ENCODE data around the gene PCBP3. TPM values are rescaled to one million over a fixed set of nuclear protein-coding genes. Genes with fewer than 3 reads are reported as not detected.

PCBP3 gene
- total RNA-seq, 1 experiment from 2014 or later = 1.4 TPM

GRCh38 chr21:45986316-45987051 is 343.0 kb downstream of the PCBP3 start:
- intact Hi-C loops (cut with micrococcal nuclease; ENCODE audit: unreplicated experiment) = no loop called here
- DNase-seq = no peak
- Mint-ChIP-seq H3K27ac (ENCODE audit: unreplicated experiment) (no peak overlapping the region), H3K27me3 (ENCODE audit: unreplicated experiment) (no peaks in the 10 kb centered on the region), H3K4me1 (ENCODE audit: low read depth, unreplicated experiment) (no peaks in the 10 kb centered on the region), H3K9me3 (ENCODE audit: low read depth, unreplicated experiment) (peaks cover 6% of the 10 kb centered on the region), H3K36me3 (ENCODE audit: insufficient read depth, unreplicated experiment) (peaks cover 5% of the 10 kb centered on the region), H3K4me3 (ENCODE audit: low read depth, unreplicated experiment) (no peak overlapping the region)
- TF ChIP-seq, protein P1, sequence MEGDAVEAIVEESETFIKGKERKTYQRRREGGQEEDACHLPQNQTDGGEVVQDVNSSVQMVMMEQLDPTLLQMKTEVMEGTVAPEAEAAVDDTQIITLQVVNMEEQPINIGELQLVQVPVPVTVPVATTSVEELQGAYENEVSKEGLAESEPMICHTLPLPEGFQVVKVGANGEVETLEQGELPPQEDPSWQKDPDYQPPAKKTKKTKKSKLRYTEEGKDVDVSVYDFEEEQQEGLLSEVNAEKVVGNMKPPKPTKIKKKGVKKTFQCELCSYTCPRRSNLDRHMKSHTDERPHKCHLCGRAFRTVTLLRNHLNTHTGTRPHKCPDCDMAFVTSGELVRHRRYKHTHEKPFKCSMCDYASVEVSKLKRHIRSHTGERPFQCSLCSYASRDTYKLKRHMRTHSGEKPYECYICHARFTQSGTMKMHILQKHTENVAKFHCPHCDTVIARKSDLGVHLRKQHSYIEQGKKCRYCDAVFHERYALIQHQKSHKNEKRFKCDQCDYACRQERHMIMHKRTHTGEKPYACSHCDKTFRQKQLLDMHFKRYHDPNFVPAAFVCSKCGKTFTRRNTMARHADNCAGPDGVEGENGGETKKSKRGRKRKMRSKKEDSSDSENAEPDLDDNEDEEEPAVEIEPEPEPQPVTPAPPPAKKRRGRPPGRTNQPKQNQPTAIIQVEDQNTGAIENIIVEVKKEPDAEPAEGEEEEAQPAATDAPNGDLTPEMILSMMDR (IDR thresholded peaks at IDR 0.05; ENCODE audit: unreplicated experiment) = no peak
- no TSS peak for BruUV-seq (replicated peaks)
- CTCF ChIA-PET = no interaction called here

GRCh38 chr21:45987121-45987711 is 343.7 kb downstream of the PCBP3 start:
- no peaks in the 10 kb centered on the region for H3K27me3 Mint-ChIP-seq (ENCODE audit: unreplicated experiment)
- TF ChIP-seq, protein P1 (IDR thresholded peaks at IDR 0.05; ENCODE audit: unreplicated experiment) = no peak
- no peak overlapping the region for H3K27ac Mint-ChIP-seq (ENCODE audit: unreplicated experiment)
- CTCF ChIA-PET = no interaction called here
- H3K36me3 Mint-ChIP-seq (ENCODE audit: insufficient read depth, unreplicated experiment) = peaks cover 3% of the 10 kb centered on the region
- intact Hi-C loops (cut with micrococcal nuclease; ENCODE audit: unreplicated experiment) = no loop called here
- H3K4me3 Mint-ChIP-seq (ENCODE audit: low read depth, unreplicated experiment) = no peak overlapping the region
- no TSS peak for BruUV-seq (replicated peaks)
- no peaks in the 10 kb centered on the region for H3K4me1 Mint-ChIP-seq (ENCODE audit: low read depth, unreplicated experiment)
- peaks cover 6% of the 10 kb centered on the region for H3K9me3 Mint-ChIP-seq (ENCODE audit: low read depth, unreplicated experiment)
- no peak for DNase-seq

GRCh38 chr21:45988366-45989347 is 345.1 kb downstream of the PCBP3 start:
- H3K4me3 Mint-ChIP-seq (ENCODE audit: low read depth, unreplicated experiment) = no peak overlapping the region
- intact Hi-C loops (cut with micrococcal nuclease; ENCODE audit: unreplicated experiment) = no loop called here

More at GRCh38 chr21:45988366-45989347, 345.1 kb downstream of the PCBP3 start:
- TF ChIP-seq, protein P1 (IDR thresholded peaks at IDR 0.05; ENCODE audit: unreplicated experiment) = no peak
- H3K36me3 Mint-ChIP-seq (ENCODE audit: insufficient read depth, unreplicated experiment) = no peaks in the 10 kb centered on the region
- no peak for DNase-seq
- H3K27me3 Mint-ChIP-seq (ENCODE audit: unreplicated experiment) = no peaks in the 10 kb centered on the region
- peaks cover 6% of the 10 kb centered on the region for H3K9me3 Mint-ChIP-seq (ENCODE audit: low read depth, unreplicated experiment)
- H3K4me1 Mint-ChIP-seq (ENCODE audit: low read depth, unreplicated experiment) = no peaks in the 10 kb centered on the region
- H3K27ac Mint-ChIP-seq (ENCODE audit: unreplicated experiment) = no peak overlapping the region
- BruUV-seq (replicated peaks) = no TSS peak
- CTCF ChIA-PET = no interaction called here
